ENCODE measurements around the gene HNRNPC. TPM values are rescaled to one million over a fixed set of nuclear protein-coding genes. Genes with fewer than 3 reads are reported as not detected.

The HNRNPC gene
- total RNA-seq, 1 experiment from 2014 or later, result 1,062 TPM

DNA sequence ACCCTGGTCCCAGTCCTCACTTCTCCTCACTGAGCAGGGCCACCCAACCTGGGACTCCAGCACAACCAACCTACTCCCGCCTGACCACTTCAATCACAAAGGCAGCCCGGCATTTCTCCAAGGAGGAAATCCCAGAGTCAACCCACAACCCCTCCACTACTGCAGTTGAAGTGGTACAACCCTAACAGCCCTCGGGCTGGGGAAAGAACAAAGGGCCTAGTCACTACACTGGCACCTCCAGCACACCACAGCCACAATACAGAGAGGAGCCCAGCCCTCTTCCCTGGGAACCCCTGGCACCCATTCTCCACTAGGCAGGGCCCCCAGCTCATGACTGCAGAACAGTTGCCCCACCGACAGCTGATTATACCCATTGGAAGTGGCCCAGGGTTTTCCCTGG is 99.7 kb downstream of the HNRNPC start:
- Histone ChIP-seq H3K56ac (ENCODE audit: insufficient read length, low read depth, low read length) (no peak overlapping the region), H2BK120ac (ENCODE audit: low read depth, low read length, poor library complexity, severe bottlenecking) (no peak overlapping the region), H2AFZ (ENCODE audit: low read length) (no peak overlapping the region), H3K79me2 (ENCODE audit: insufficient read depth, low read length) (no peaks in the 10 kb centered on the region), H4K20me1 (ENCODE audit: control insufficient read depth, insufficient read depth, insufficient read length) (no peaks in the 10 kb centered on the region), H4K5ac (ENCODE audit: insufficient read length, low read depth, low read length) (no peak overlapping the region), H3K79me1 (ENCODE audit: insufficient read depth, low read depth, low read length, poor library complexity, severe bottlenecking) (no peaks in the 10 kb centered on the region), H3K27me3 (ENCODE audit: insufficient read depth, low read length) (no peaks in the 10 kb centered on the region), H3K23me2 (ENCODE audit: insufficient read length, low read depth, low read length, poor library complexity, severe bottlenecking) (no peaks in the 10 kb centered on the region), H3K9me3 (ENCODE audit: control insufficient read depth, low read depth, low read length) (no peaks in the 10 kb centered on the region), H2BK5ac (ENCODE audit: insufficient read length, low read length) (no peak overlapping the region), H2BK15ac (ENCODE audit: low read depth, low read length) (no peak overlapping the region), H3T11ph (ENCODE audit: low read length) (no peak overlapping the region), H3K18ac (ENCODE audit: insufficient read length, low read depth, low read length) (no peak overlapping the region), H2AK5ac (ENCODE audit: insufficient read length, low read length) (no peak overlapping the region), H3K27ac (ENCODE audit: insufficient read length, low read depth, low read length) (no peak overlapping the region), H3K4me2 (ENCODE audit: insufficient read depth, insufficient read length, low read length) (no peak overlapping the region), H3K9ac (ENCODE audit: extremely low read depth, insufficient read length, low read length) (no peak overlapping the region), H4K91ac (ENCODE audit: insufficient read length, low read depth, low read length) (no peak overlapping the region), H2BK20ac (ENCODE audit: low read depth, low read length, poor library complexity, severe bottlenecking) (no peak overlapping the region), H2BK12ac (ENCODE audit: insufficient read length, low read depth, low read length) (no peak overlapping the region), H3K14ac (ENCODE audit: insufficient read depth, low read length) (no peak overlapping the region), H3K23ac (ENCODE audit: insufficient read length, low read depth, low read length) (no peak overlapping the region), H3K4ac (ENCODE audit: low read depth, low read length) (no peak overlapping the region), H4K8ac (replicated peaks; ENCODE audit: insufficient read length, low read depth, low read length) (no peak overlapping the region), H3K4me1 (ENCODE audit: insufficient read depth, low read length) (no peaks in the 10 kb centered on the region)
- no peak overlapping the region for H3K4me3 Mint-ChIP-seq
- H3K4me1 Mint-ChIP-seq, result no peaks in the 10 kb centered on the region; a peak in 1 of 4 replicates
- no peak for DNase-seq
- H3K27me3 Mint-ChIP-seq (ENCODE audit: low read depth), result peaks cover 14% of the 10 kb centered on the region
- H3K9me3 Mint-ChIP-seq, result no peaks in the 10 kb centered on the region
- no peaks in the 10 kb centered on the region for H3K36me3 Mint-ChIP-seq (ENCODE audit: insufficient read depth in 1 of 3, low read depth in 3 of 3)
- no peak overlapping the region for H3K27ac Mint-ChIP-seq
- no CpG with 5 or more reads among the region's 4 CpGs for WGBS (ENCODE audit: extremely low coverage, insufficient read length, low lambda C conversion rate)
- no peak for TF ChIP-seq CTCF (conservative IDR thresholded peaks at IDR 0.05)

Measured in H9 (cell line).